Measurements from ENCODE around the gene PFDN2.

PFDN2 gene

DNA sequence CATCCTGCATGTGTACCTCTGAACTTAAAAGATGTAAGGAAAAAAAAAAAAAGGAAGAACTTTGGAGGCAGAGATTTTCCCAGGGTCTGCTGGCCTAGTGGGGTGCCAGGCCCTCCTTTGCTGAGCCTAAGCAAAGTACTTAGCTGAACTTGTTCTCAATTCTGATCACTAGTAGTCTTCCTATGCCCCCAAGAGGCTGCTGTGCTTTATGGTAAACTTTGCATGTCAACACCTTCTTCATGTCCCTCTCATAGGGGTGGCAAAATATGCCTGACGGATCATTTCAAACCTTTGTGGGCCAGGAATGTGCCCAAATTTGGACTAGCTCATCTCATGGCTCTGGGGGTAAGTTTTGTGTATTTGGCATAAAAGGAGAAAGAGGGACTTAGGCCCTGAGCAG, 40.0 kb upstream of the PFDN2 start:
- H3K4me1 Mint-ChIP-seq, result peaks cover 52% of the 10 kb centered on the region
- H3K27me3 Mint-ChIP-seq, result no peaks in the 10 kb centered on the region
- H3K36me3 Mint-ChIP-seq (ENCODE audit: low read depth), result peaks cover 35% of the 10 kb centered on the region
- H3K4me3 Mint-ChIP-seq, result no peak overlapping the region
- H3K27ac Mint-ChIP-seq, result no peak overlapping the region
- DNase-seq (no peak), ATAC-seq (no peak)
- H3K9me3 Mint-ChIP-seq, result no peaks in the 10 kb centered on the region

DNA sequence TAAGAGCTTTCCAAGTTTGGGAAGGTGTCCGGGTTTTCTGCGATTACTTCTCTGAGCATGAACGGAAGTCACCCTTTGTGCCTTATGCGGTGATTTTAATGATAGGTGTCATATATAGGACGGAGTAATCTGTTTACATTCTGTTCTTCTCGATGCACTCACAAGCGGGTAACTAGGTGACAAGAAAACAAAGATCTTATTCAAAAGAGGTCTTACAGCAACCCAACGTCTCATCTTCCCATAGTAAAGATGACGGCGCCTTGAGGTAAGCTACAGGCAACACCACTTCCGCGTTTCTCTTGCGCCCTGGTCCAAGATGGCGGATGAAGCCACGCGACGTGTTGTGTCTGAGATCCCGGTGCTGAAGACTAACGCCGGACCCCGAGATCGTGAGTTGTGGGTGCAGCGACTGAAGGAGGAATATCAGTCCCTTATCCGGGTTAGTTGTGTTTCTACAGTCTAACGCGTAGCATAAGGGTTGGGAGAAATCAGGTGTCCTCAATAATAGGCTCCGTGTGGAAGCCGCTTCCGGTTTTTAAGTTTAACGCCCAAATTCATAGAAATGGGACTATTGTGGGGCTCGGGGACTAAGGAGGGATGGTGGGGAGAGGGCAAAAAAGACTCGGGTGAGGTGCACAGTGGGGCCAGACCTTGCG, 36.0 kb upstream of the PFDN2 start, which contains the start of gene UFC1:
TSS of gene UFC1 (plus strand) at position 297 of the 656 bp plus-strand sequence. CDS start at position 317, 20 bp downstream.
- Mint-ChIP-seq H3K4me1 (peaks cover 21% of the 10 kb centered on the region), H3K36me3 (ENCODE audit: low read depth) (peaks cover 23% of the 10 kb centered on the region), H3K27ac (peak within 1 kb of the TSS; percentile 100), H3K9me3 (no peaks in the 10 kb centered on the region), H3K4me3 (peak within 1 kb of the TSS; percentile 95), H3K27me3 (no peaks in the 10 kb centered on the region)
- DNase-seq (peak; percentile 79), ATAC-seq (peak; percentile 93)

DNA sequence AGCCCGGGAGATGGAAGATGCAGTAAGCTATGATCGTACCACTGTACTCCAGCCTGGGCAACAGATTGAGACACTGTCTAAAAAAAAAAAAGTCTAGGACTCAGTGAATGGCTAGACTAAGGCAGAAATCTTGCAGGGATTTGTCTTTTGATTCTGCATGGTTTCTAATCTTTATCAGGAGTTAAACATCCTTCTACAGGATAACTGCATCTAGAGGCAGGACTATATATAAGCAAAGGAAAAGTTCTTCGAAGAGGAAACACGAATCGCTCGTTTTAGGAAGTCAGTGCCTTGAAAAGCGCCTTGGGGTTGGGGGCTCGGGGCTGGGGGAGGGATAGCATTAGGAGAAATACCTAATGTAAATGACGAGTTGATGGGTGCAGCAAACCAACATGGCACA, 35.3 kb upstream of the PFDN2 start:
- no peak for ATAC-seq
- Mint-ChIP-seq H3K4me1 (peaks cover 16% of the 10 kb centered on the region), H3K27me3 (no peaks in the 10 kb centered on the region), H3K4me3 (peak overlapping the region; percentile 95), H3K27ac (peak overlapping the region; percentile 100), H3K9me3 (no peaks in the 10 kb centered on the region), H3K36me3 (ENCODE audit: low read depth) (peaks cover 20% of the 10 kb centered on the region)
- DNase-seq, result no peak

DNA sequence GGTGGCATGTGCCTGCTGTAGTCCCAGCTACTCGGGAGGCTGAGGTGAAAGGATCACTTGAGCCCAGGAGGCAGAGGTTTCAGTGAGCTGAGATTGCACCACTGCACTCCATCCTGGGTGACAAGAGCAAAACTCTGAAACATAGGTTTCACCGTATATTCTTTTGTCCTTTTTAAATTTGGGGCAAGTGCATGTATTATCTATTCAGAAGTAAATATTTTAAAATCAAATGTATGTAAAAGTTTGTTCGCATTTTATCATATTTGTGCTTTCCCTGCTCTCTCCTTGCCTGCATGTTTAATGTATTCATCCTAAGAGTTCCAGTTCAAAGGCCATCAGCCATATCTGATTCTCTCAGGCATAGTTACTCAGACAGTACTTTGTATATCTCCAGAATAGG, 28.0 kb upstream of the PFDN2 start:
- Mint-ChIP-seq H3K36me3 (ENCODE audit: low read depth) (no peaks in the 10 kb centered on the region), H3K27ac (no peak overlapping the region), H3K9me3 (no peaks in the 10 kb centered on the region), H3K4me3 (no peak overlapping the region), H3K4me1 (no peaks in the 10 kb centered on the region), H3K27me3 (no peaks in the 10 kb centered on the region)
- no peak for ATAC-seq
- DNase-seq, result no peak

DNA sequence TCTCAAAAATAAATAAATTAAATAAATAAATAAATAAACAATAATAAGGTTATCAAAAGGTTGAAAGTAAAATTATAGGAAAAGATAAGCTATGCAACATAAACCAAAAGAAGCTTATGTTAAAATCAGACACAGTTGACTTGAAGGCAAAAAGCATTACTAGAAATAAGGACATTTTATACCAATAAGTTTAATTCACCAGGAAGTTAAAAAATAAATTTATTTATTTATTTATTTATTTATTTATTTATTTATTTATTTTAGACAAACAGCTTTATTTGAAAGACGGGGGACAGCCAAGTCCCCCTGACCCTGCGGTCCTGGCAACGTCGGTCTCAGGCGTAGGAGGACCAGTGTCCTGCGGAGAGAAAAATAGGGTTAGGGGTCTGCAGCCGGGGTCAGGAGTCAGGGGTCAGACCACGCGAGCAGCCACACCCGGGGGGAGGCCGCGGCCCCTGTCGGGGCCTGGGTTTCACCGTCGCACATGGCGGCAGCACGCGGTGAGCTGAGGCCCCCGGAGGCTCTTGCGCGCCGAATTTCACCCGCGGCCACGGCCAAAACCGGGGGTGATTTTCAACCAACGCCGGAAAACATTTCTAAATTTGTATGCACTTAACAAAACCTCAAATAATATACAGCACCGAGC, 23.0 kb upstream of the PFDN2 start:
- no peak for ATAC-seq
- no peaks in the 10 kb centered on the region for H3K27me3 Mint-ChIP-seq
- H3K27ac Mint-ChIP-seq, result no peak overlapping the region
- H3K4me1 Mint-ChIP-seq, result no peaks in the 10 kb centered on the region
- no peak overlapping the region for H3K4me3 Mint-ChIP-seq
- H3K36me3 Mint-ChIP-seq (ENCODE audit: low read depth), result peaks cover under 1% of the 10 kb centered on the region
- no peak for DNase-seq
- H3K9me3 Mint-ChIP-seq, result no peaks in the 10 kb centered on the region

DNA sequence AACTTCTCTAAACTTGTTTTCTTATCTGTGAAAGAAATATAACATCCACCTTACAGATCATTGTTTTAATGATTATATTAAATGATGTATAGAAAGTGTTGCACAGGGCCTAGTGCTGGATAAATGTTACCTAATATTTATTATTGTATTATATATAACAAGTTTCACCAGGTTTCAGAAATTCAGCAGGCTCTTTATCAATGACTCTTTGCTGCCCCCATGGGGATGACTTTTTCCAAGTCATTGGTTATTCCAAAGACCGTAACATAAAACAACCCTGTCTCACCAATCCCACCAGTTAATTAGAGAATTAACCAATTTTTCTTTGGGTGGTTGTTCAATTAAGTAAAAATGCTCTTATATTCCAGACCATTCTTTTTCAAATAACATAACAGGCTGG, 21.9 kb upstream of the PFDN2 start:
- no peak overlapping the region for H3K27ac Mint-ChIP-seq
- H3K4me3 Mint-ChIP-seq, result no peak overlapping the region
- ATAC-seq, result no peak
- DNase-seq, result peak; percentile 50
- H3K4me1 Mint-ChIP-seq, result peaks cover 5% of the 10 kb centered on the region
- H3K36me3 Mint-ChIP-seq (ENCODE audit: low read depth), result peaks cover 3% of the 10 kb centered on the region
- H3K27me3 Mint-ChIP-seq, result no peaks in the 10 kb centered on the region
- H3K9me3 Mint-ChIP-seq, result no peaks in the 10 kb centered on the region

DNA sequence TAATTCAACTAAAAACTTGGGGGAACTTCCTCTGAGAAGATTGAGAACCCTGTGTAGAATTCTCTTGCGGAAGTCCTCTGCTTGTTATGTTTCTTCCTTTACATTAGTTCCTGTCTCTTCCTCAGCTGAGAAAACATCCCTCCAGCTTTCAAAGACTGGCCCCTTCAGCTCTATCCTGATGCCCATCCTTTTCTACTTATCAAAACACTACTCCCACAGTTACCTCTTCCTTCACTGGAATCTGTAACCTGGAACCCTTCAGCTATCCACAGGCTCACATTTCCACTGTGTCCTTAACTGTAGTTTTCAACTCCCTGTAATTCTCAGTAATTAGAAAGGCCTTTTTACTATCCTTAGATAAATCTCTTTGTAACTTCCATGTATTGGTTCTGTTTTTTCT, 20.6 kb upstream of the PFDN2 start:
- DNase-seq (no peak), ATAC-seq (no peak)
- Mint-ChIP-seq H3K27me3 (no peaks in the 10 kb centered on the region), H3K4me3 (no peak overlapping the region), H3K4me1 (peaks cover 5% of the 10 kb centered on the region), H3K9me3 (no peaks in the 10 kb centered on the region), H3K36me3 (ENCODE audit: low read depth) (peaks cover 3% of the 10 kb centered on the region), H3K27ac (no peak overlapping the region)

DNA sequence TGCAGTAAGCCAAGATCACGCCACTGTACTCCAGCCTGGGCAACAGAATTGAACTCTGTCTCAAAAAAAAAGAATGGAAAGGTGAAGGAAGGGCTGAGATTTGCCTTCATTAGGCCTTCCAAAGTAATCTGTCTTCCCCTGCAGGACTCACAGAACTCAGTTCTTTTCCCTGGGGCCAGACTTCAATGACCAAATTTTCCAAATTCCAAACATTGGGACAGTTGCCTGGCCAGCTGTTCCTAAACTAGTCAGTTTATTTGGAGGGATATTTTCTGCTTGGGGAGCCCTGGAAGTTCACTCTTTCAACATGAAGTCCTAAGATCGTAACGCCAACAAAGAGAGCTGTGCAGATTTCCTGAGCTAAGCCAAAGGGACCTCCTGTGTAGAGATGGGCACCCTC, 20.0 kb upstream of the PFDN2 start:
- Mint-ChIP-seq H3K27me3 (no peaks in the 10 kb centered on the region), H3K9me3 (no peaks in the 10 kb centered on the region), H3K4me1 (peaks cover 5% of the 10 kb centered on the region), H3K4me3 (no peak overlapping the region), H3K36me3 (ENCODE audit: low read depth) (peaks cover 3% of the 10 kb centered on the region), H3K27ac (no peak overlapping the region)
- ATAC-seq, result no peak
- DNase-seq, result no peak

DNA sequence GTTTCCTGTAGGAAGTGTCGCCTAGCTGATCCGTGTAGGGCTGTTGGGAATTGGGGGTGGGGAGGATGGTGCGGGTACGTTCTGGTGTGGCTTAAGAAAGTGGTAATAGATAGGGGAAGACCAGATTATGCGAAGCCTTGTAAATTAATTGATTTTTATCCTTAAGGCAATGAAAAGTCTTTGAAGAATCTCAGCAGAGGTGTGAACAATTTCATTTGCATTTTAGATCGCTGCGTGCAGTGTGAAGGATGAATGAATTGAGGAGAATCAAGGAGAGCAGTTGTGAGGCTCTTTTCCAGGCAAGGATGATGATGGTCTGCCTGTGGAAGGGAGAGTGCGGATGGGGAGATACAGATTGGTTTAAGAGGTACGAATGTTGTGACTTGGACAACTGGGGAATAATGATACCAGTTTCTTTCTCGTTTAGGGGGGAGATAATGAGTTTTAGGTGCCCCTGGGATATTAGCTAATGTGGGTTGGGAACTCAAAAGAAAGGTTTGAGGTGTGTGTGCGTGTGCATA, 15.4 kb upstream of the PFDN2 start:
- no peaks in the 10 kb centered on the region for H3K9me3 Mint-ChIP-seq
- DNase-seq (no peak), ATAC-seq (no peak)
- peaks cover 41% of the 10 kb centered on the region for H3K4me1 Mint-ChIP-seq
- peaks cover 25% of the 10 kb centered on the region for H3K36me3 Mint-ChIP-seq (ENCODE audit: low read depth)
- no peaks in the 10 kb centered on the region for H3K27me3 Mint-ChIP-seq
- no peak overlapping the region for H3K4me3 Mint-ChIP-seq
- H3K27ac Mint-ChIP-seq, result no peak overlapping the region

DNA sequence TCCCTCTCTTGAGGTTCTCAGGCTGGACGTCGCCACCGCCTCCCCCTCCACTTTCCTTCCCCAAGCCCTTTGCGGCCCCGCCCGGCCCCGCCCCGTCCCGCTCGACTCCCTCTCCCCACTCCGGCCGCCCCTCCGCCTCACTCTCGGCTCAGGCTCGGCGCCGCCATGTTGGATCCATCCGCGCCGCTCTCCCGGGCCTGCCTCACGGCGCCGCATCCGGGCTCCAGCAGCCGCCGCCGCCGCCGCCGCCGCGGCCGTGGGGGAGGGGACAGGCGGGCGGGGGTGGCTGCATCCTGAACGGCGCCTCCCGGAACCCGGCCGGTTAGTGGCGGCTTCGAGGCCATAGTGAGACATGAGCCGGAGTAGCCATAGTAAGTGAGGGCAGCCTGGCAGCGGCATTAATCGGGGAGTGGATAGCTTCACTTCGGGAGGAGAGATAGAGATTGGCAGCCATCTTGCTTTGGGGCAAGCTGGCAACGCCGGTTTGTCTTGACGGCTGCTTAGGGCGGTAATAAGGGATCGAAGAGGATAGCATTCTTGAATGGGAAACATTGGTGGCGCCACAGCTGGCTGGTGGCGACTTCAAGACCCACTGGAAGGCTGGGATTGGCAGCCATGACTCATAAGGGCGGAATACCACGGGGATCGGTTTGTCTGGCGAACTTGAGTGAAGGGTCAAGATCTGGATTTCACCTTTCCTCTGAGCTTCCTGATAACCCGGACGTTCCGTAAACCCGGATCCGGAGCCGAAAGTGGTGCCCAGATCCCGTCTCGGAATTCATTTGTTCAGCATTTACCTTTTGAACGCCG, 14.8 kb upstream of the PFDN2 start, which contains the start of gene DEDD:
TSS of gene DEDD (minus strand) at position 258 of the 810 bp plus-strand sequence. CDS start 8,205 bp downstream, outside the sequence.
- Mint-ChIP-seq H3K36me3 (ENCODE audit: low read depth) (peaks cover 31% of the 10 kb centered on the region), H3K27me3 (no peaks in the 10 kb centered on the region), H3K4me1 (peaks cover 44% of the 10 kb centered on the region), H3K9me3 (no peaks in the 10 kb centered on the region), H3K4me3 (no peak within 1 kb of the TSS), H3K27ac (no peak within 1 kb of the TSS)
- DNase-seq (peak; percentile 87), ATAC-seq (peak; percentile 96)

DNA sequence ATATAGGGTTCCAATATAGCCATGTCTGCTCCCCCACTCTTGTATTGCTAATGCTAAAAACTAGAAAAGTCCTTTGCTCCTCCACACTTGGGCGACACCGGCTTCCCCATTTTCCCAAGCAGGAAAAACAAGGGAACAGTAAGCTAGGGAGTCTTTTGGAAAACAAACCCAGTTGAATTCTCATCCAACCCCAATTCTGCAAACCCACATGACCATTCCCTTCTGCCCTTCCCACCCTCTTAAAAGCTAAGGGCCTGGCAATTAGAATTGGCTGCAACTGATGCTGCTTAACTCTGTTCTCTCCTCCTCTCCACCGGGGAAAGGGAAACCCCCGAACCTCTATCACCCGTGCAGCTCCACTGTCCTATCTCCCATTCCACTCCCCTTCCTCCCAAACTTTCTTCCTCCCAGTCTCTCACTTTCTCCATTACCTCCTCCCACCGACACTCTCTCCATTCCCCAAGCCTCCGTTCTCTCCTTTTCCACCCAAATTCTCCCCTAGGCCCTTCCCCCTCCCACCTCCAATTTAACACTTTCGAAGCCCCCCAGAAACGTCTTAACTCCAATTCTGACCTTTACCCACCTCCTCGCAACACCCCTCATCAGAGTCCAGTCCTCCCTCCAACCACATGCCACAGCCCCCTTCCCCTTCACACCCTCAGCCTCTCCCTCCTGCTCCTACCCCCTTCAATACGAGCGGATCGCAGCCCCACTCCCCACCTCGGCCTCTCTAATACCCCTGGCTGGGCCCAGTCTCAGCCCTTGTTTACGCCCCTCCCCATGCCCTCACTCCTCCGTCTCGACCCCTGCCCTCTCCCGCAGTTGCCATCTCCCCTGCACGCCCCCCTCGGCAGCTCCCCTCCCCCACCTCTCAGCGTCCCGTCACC, 13.9 kb upstream of the PFDN2 start:
- H3K36me3 Mint-ChIP-seq (ENCODE audit: low read depth), result peaks cover 37% of the 10 kb centered on the region
- H3K4me1 Mint-ChIP-seq, result peaks cover 50% of the 10 kb centered on the region
- no peak overlapping the region for H3K4me3 Mint-ChIP-seq
- ATAC-seq (no peak), DNase-seq (no peak)
- H3K27me3 Mint-ChIP-seq, result no peaks in the 10 kb centered on the region
- H3K27ac Mint-ChIP-seq, result no peak overlapping the region
- no peaks in the 10 kb centered on the region for H3K9me3 Mint-ChIP-seq

DNA sequence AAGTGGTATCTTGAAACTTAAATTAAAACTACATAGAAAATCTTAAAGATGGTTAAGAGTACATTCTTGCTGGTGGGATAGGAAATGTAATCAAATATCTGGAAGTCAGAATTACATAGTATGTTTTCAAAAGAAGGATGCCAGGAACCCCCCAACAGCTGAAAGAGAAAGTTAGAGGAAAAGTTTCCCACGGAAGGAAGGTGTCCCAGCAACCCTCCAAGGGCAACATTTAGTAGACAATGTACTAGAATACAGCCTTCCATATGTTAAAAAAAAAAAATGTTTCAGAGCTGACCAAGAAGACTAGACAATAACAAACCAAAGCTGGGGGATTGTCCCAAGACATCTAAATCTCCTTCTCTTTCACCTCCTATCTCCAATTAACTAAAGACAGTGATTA, 12.4 kb upstream of the PFDN2 start:
- ATAC-seq, result no peak
- H3K27ac Mint-ChIP-seq, result no peak overlapping the region

DNA sequence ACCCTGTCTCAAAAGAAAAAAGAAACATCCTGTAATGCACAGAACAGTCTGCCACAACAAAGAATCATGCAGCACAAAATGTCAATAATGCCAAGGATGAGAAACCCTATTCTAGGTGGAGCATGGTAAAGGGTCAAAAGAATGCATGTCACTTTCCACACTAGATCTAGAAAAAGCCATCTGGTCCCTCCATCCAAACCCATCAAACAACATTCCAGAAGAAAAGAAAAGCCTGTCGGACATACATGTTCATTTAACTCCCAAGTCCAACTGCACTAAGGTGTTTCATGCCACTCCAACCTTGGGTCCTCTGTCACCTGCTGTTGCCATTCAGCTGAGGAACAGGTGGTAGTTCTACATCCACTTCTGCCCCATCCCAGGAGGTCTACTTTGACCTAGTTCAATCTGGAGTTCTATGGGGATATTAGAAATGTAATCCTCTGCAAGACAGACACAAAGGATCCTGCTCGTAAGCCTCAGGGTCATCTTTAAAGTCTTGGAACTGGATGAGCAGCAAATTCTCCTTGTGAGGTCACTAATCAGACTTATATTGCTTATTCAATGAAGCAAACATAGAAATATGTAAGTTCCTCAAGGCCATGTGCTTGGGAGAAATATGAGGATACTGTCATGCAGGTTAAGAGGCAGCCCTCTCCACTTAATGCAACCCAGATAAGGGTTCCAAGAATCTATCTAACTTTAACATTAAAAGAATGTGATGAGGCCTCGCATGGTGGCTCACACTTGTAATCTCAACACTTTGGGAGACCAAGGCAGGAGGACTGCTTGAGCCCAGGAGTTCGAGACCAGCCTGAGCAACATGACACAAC, 11.0 kb upstream of the PFDN2 start:
- Mint-ChIP-seq H3K36me3 (ENCODE audit: low read depth) (peaks cover 50% of the 10 kb centered on the region), H3K9me3 (no peaks in the 10 kb centered on the region), H3K4me1 (peaks cover 48% of the 10 kb centered on the region), H3K27ac (peak overlapping the region; percentile 24), H3K4me3 (no peak overlapping the region), H3K27me3 (no peaks in the 10 kb centered on the region)
- DNase-seq, result no peak
- ATAC-seq, result no peak

More for the DNA sequence above, 12.4 kb upstream of the PFDN2 start:
- Mint-ChIP-seq H3K4me3 (no peak overlapping the region), H3K9me3 (no peaks in the 10 kb centered on the region), H3K4me1 (peaks cover 52% of the 10 kb centered on the region), H3K36me3 (ENCODE audit: low read depth) (peaks cover 44% of the 10 kb centered on the region), H3K27me3 (no peaks in the 10 kb centered on the region)
- no peak for DNase-seq

All from activated naive CD8-positive, alpha-beta T cell treated with anti-CD3 and anti-CD28 coated beads, Interleukin-2, amount 50 U/mL, for 24 hours (primary cell).